NCI-H146 treated with DMSO at 0.1 percent for 48 hours (cell line): ENCODE data around the gene ZFC3H1.
A peak's percentile ranks its signal among the peaks of the same experiment; 100 is the strongest.
"Not testable (repeated sequence)": the region's sequence is repeated elsewhere in the genome, so short reads cannot be mapped to it uniquely, and the experiment has no call there.

Experiments
- DNase-seq: peaks from one replicate; lab custom pipeline; 2025; ENCODE audit not compliant: unreplicated experiment; lab: John Stamatoyannopoulos, UW

The ZFC3H1 gene

GRCh38 chr12:71663561-71664410 lies at the start of gene ZFC3H1, which contains the start of gene THAP2:
TSS of gene ZFC3H1 (minus strand) at chr12:71663848. CDS start at chr12:71663610, 238 bp downstream.
TSS of gene THAP2 (plus strand) at chr12:71664301. CDS start at chr12:71664510, 209 bp downstream.
- peak; percentile 99 for DNase-seq

- no peak for DNase-seq
Measured at GRCh38 chr12:71710276-71711125, 46.9 kb upstream of the ZFC3H1 start.

- DNase-seq: no peak
Measured at GRCh38 chr12:71708658-71709057, 45.0 kb upstream of the ZFC3H1 start.

GRCh38 chr12:71704920-71705319 lies 41.3 kb upstream of the ZFC3H1 start:
- no peak for DNase-seq

GRCh38 chr12:71703206-71703605 lies 39.6 kb upstream of the ZFC3H1 start:
- DNase-seq: no peak

GRCh38 chr12:71702590-71702989 lies 38.9 kb upstream of the ZFC3H1 start:
- DNase-seq: no peak

GRCh38 chr12:71702181-71702580 lies 38.5 kb upstream of the ZFC3H1 start:
- not testable (repeated sequence) for DNase-seq

GRCh38 chr12:71695782-71696181 lies 32.1 kb upstream of the ZFC3H1 start:
- no peak for DNase-seq

- no peak for DNase-seq
Measured at GRCh38 chr12:71694099-71694820, 30.6 kb upstream of the ZFC3H1 start.

- DNase-seq: not testable (repeated sequence)
Measured at GRCh38 chr12:71693651-71694050, 30.0 kb upstream of the ZFC3H1 start.

GRCh38 chr12:71693126-71693525 lies 29.5 kb upstream of the ZFC3H1 start:
- no peak for DNase-seq

- DNase-seq: peak; percentile 13
Measured at GRCh38 chr12:71691504-71692129, 28.0 kb upstream of the ZFC3H1 start.

GRCh38 chr12:71688961-71689570 lies 25.4 kb upstream of the ZFC3H1 start:
- no peak for DNase-seq

GRCh38 chr12:71687172-71687571 lies 23.5 kb upstream of the ZFC3H1 start:
- DNase-seq: not testable (repeated sequence)

- no peak for DNase-seq
Measured at GRCh38 chr12:71686658-71687025, 23.0 kb upstream of the ZFC3H1 start.

GRCh38 chr12:71685914-71686657 lies 22.4 kb upstream of the ZFC3H1 start, which contains the start of gene TMEM19:
TSS of gene TMEM19 (plus strand) at chr12:71686082. CDS start at chr12:71686681, 599 bp downstream.
- peak; percentile 66 for DNase-seq

- DNase-seq: no peak
Measured at GRCh38 chr12:71685312-71685906, 21.8 kb upstream of the ZFC3H1 start.

GRCh38 chr12:71684081-71684480 lies 20.4 kb upstream of the ZFC3H1 start:
- no peak for DNase-seq

- no peak for DNase-seq
Measured at GRCh38 chr12:71683633-71684032, 20.0 kb upstream of the ZFC3H1 start.
